Spleen (tissue), 11 donors: Measurements from ENCODE around the gene EPHB6. TPM values are rescaled to one million over a fixed set of nuclear protein-coding genes. Genes with fewer than 3 reads are reported as not detected.

ENCODE experiments used
- DNase-seq: peaks from one replicate; pipeline ENCODE4 v3.0.0-alpha.2; 2020
- H3K27ac ChIP-seq, 8 donors: fragments of 200-600 bp; sonication (generic) in 7 of 8; 1 replicate in 4 of 8; 2 replicates in 4 of 8; pipeline versions ENCODE4 v1.5.0 to v1.8.0; 2016 to 2021; ENCODE audit warnings: inconsistent platforms in 4 of 8, mild to moderate bottlenecking in 4 of 8, moderate library complexity in 1 of 8
- H3K27me3 ChIP-seq, 7 donors: fragments of 200-600 bp; sonication (generic) in 6 of 7; replicated peaks in 1 of 7; 1 replicate in 4 of 7; 2 replicates in 3 of 7; pipeline versions ENCODE4 v1.5.0 to v1.8.0; 2016 to 2021; ENCODE audit warnings: inconsistent platforms in 3 of 7, mild to moderate bottlenecking in 1 of 7
- H3K36me3 ChIP-seq, 6 donors: fragments of 200-600 bp; sonication (generic) in 5 of 6; 1 replicate in 4 of 6; 2 replicates in 2 of 6; pipeline versions ENCODE4 v1.5.0 to v1.8.0; 2016 to 2021; ENCODE audit warnings: inconsistent platforms in 2 of 6
- H3K4me1 ChIP-seq, 6 donors: fragments of 200-600 bp; sonication (generic) in 5 of 6; 1 replicate in 3 of 6; 2 replicates in 3 of 6; pipeline versions ENCODE4 v1.5.0 to v1.8.0; 2016 to 2021; ENCODE audit warnings: inconsistent platforms in 3 of 6
- H3K4me3 ChIP-seq, 8 donors: fragments of 200-600 bp; sonication (generic) in 7 of 8; 1 replicate in 4 of 8; 2 replicates in 4 of 8; pipeline versions ENCODE4 v1.5.0 to v1.8.0; 2016 to 2021; ENCODE audit warnings: inconsistent platforms in 4 of 8, mild to moderate bottlenecking in 4 of 8, moderate library complexity in 2 of 8
- H3K9me3 ChIP-seq, 8 donors: fragments of 200-600 bp; sonication (generic) in 7 of 8; 1 replicate in 4 of 8; 2 replicates in 4 of 8; pipeline versions ENCODE4 v1.5.0 to v1.8.0; 2016 to 2021; ENCODE audit warnings: inconsistent platforms in 4 of 8
- POLR2A ChIP-seq, 3 donors: fragments of 450-650 bp; IDR thresholded peaks; one replicate each; pipeline ENCODE4 v1.5.1; 2017; ENCODE audit warnings: antibody characterized with exemption in 3 of 3, mild to moderate bottlenecking in 1 of 3
- POLR2AphosphoS5 ChIP-seq, 3 donors: sonication (generic); formaldehyde crosslinking; IDR thresholded peaks; one replicate each; pipeline ENCODE4 v1.5.1; 2017; ENCODE audit warnings: antibody characterized with exemption in 3 of 3
- WGBS, 5 donors: extraction: QIAGEN DNeasy Blood & Tissue Kit in 3 of 5; methylation state at CpG; one replicate each; pipeline versions ENCODE4 v1.1.5 to v1.1.7; 2013 to 2018; 5-methylcytosine and 5-hydroxymethylcytosine counted together
- intact Hi-C: fragments of 100-400 bp; cut with DNase I; formaldehyde crosslinking; loops from one replicate; pipeline ENCODE4 v1.15.0; 2023; ENCODE audit warnings: low total_unique reads
- polyA plus RNA-seq, 3 donors: library from polyadenylated mRNA; stranded (reverse); fragments of 200-250 nt; gene quantifications; one replicate each; pipeline ENCODE4 v1.2.1, GENCODE V29; 2013
- total RNA-seq, 7 donors: library from RNA; depleted of rRNA in 3 of 7; stranded (reverse); fragments of >200 nt in 3 of 7; fragmentation: NEBNext Ultra II Directional in 4 of 7; extraction: Animal tissue kit (Norgen Biotek cat#: 25700) in 4 of 7; gene quantifications; one replicate each; pipeline versions ENCODE4 v1.1.0 to v1.2.1, GENCODE V29; 2016 to 2021
- TF ChIP-seq, protein P1 (sequence below), 11 experiments: fragments of 200-600 bp in 7 of 11; fragments of 450-650 bp in 4 of 11; sonication (generic) in 4 of 11; IDR thresholded peaks in 8 of 11; conservative IDR thresholded peaks in 3 of 11; 1 replicate in 7 of 11; 2 replicates in 4 of 11; pipeline versions ENCODE4 v1.4.0 to v1.8.0; 2016 to 2021; ENCODE audit warnings: antibody characterized with exemption in 11 of 11, inconsistent platforms in 4 of 11, mild to moderate bottlenecking in 1 of 11
- donor health status: healthy with polysubstance abuse.
- donor health status: DM: no; HTN: no; CAD: no; lungs with moderate emphysema.
- donor health status: DM: no; HTN: no; CAD: no.
- donor health status: Bipolar disorder and iron deficiency.
- donor health status: healthy.
- donor health status: DM: no; HTN: no; CAD: no.
- donor health status: DM: yes; HTN: yes; CAD: no.

EPHB6 gene
- total and polyA plus RNA-seq, 10 donors = 11.3 to 28.8 (median 13.9) TPM

DNA sequence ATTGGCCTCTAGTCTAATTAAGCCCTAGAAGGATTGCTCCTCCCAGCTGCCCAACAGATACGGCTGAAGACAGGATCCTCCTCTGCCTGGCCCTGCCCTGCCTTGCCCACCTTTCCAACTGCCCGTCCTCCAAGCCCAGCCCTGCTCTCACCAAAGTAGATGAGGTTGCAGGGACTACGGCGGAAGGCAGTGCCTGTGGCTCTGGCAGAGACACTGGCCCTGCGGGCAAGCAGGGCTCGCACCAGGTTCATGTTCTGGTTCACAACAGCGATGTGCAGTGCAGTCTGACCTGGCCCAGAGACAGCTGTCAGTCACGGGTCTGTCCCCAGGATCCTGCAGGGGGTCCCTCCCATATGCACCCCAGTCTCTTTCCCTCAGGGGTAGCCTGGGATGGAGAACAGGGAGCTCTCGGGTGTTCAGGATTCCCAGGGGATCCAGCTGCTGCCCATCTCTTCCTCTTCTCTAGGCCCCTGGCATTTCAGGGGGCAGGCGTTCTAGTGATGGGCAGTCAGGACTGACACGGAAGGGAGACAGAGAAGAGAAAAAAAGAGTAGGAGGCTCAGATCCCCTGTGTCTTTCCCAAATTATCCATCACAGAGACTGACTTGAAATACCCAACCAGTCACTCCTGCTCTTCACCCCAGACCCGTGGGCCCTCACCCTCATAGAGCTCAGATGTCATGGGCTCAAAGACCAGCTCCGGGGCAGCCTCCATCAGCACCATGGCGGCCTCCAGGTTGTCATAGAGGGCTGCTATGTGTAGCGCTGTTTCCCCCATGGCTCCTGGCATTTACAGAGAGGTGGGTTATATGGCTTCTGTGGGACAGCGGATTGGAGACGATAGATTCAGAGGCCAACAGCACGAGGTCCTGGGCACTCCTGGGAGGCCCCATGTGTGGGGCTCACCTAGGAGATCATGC is 22.4 kb downstream of the EPHB6 start:
- no peak overlapping the region for H3K4me3 ChIP-seq
- TF ChIP-seq, protein P1, sequence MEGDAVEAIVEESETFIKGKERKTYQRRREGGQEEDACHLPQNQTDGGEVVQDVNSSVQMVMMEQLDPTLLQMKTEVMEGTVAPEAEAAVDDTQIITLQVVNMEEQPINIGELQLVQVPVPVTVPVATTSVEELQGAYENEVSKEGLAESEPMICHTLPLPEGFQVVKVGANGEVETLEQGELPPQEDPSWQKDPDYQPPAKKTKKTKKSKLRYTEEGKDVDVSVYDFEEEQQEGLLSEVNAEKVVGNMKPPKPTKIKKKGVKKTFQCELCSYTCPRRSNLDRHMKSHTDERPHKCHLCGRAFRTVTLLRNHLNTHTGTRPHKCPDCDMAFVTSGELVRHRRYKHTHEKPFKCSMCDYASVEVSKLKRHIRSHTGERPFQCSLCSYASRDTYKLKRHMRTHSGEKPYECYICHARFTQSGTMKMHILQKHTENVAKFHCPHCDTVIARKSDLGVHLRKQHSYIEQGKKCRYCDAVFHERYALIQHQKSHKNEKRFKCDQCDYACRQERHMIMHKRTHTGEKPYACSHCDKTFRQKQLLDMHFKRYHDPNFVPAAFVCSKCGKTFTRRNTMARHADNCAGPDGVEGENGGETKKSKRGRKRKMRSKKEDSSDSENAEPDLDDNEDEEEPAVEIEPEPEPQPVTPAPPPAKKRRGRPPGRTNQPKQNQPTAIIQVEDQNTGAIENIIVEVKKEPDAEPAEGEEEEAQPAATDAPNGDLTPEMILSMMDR (IDR thresholded peaks at IDR 0.05 in 8 of 11, conservative IDR thresholded peaks at IDR 0.05 in 3 of 11) = no peak
- TF ChIP-seq POLR2A (IDR thresholded peaks at IDR 0.05) = no peak
- TF ChIP-seq POLR2AphosphoS5 (IDR thresholded peaks at IDR 0.05) = no peak
- no peaks in the 10 kb centered on the region for H3K36me3 ChIP-seq
- H3K27ac ChIP-seq = no peak overlapping the region
- peaks cover 0 to 5% (median 0%) of the 10 kb centered on the region in 6 donors for H3K4me1 ChIP-seq
- WGBS, 5 donors = 86 to 91% (median 89%) methylated on average over 18 of the region's 18 CpGs
- intact Hi-C loops = no loop called here
- H3K27me3 ChIP-seq = peaks cover 0 to 18% (median 0%) of the 10 kb centered on the region in 7 donors
- no peak for DNase-seq
- peaks cover 0 to 4% (median 0%) of the 10 kb centered on the region in 8 donors for H3K9me3 ChIP-seq

DNA sequence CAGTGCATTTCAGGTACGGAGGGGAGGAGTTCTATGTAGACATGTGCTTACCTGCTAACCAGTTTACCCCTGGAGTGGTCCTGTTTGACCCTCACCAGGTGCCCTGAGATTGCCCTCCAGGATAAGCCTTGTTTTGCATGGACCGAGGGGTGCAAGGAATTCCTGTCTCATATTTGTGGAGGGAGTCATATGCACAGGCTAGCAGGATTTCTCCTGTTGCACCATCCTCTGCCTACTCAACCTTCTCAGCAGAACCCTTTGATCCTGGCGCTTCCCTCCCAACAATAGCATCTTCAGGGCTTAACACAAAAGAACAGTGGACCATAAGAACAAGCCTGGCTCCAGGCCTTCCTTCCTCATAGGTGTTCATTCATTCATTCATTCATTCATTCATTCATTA is 23.4 kb downstream of the EPHB6 start:
- peaks cover 0 to 5% (median 0%) of the 10 kb centered on the region in 6 donors for H3K4me1 ChIP-seq
- TF ChIP-seq, protein P1 (IDR thresholded peaks at IDR 0.05 in 8 of 11, conservative IDR thresholded peaks at IDR 0.05 in 3 of 11) = no peak
- no peak for TF ChIP-seq POLR2AphosphoS5 (IDR thresholded peaks at IDR 0.05)
- TF ChIP-seq POLR2A (IDR thresholded peaks at IDR 0.05) = no peak
- peaks cover 0 to 4% (median 0%) of the 10 kb centered on the region in 8 donors for H3K9me3 ChIP-seq
- no peaks in the 10 kb centered on the region for H3K36me3 ChIP-seq
- H3K4me3 ChIP-seq = no peak overlapping the region
- no peak overlapping the region for H3K27ac ChIP-seq
- intact Hi-C loops = no loop called here
- DNase-seq = no peak
- peaks cover 0 to 26% (median 0%) of the 10 kb centered on the region in 7 donors for H3K27me3 ChIP-seq
- 76 to 100% (median 94%) methylated on average over 3 of the region's 3 CpGs for WGBS, 5 donors

DNA sequence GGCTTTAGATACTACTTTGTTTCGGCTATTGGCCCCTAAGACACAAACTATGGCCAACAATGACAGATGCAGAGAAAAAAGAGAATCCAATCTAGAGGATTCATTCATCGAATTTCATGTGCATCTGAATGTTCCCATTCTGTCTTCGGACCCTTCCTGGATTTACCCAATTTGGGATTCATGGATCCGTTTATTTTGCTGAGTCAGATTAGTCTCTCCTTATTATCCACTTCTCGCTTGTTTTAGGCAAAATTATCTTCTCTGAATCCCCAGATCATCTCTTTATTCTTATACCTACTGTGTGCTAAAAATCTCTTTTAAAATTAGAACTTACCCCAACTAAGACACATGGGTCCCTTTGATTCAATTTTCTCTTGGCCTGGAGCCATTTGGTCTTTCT is 24.2 kb downstream of the EPHB6 start:
- Histone ChIP-seq H3K4me1 (peaks cover 0 to 5% (median 0%) of the 10 kb centered on the region in 6 donors), H3K36me3 (no peaks in the 10 kb centered on the region), H3K9me3 (peaks cover 0 to 4% (median 0%) of the 10 kb centered on the region in 8 donors), H3K4me3 (no peak overlapping the region), H3K27ac (no peak overlapping the region), H3K27me3 (peaks cover 0 to 30% (median 0%) of the 10 kb centered on the region in 7 donors)
- DNase-seq = no peak
- intact Hi-C loops = no loop called here
- TF ChIP-seq, protein P1 (IDR thresholded peaks at IDR 0.05 in 8 of 11, conservative IDR thresholded peaks at IDR 0.05 in 3 of 11) = no peak
- no peak for TF ChIP-seq POLR2A (IDR thresholded peaks at IDR 0.05)
- no peak for TF ChIP-seq POLR2AphosphoS5 (IDR thresholded peaks at IDR 0.05)
- 83 to 91% (median 89%) methylated on average over 5 of the region's 5 CpGs for WGBS, 5 donors

DNA sequence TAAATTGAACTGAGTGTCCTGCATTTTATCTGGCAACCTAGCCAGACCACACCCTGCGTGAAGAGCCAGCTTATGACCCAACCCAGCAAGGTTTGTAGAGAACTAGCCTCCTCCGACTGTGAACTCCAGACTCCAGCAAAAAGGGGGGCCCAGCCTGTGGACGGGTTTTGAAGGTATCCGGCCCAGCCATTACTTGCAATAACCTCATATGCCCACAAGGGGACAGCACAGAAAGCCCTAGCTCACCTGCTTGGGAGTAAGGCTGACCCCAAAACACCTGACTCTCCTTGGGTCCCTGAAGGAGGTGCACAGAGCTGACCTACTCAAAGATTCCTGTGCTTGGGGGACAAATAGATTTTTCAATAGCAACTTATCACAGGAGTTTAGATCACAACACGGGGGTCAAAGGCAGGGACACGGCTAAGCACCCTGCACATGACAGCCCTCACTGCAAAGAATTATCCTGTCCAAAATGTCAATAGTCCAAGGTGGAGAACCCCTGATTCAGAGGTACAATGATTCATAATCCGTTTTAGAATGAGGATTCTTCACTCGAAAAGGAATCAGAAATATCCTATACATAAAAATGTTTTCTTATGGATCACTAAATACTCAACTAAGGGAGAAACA is 26.1 kb downstream of the EPHB6 start:
- Histone ChIP-seq H3K27me3 (peaks cover 0 to 33% (median 0%) of the 10 kb centered on the region in 7 donors), H3K4me1 (peaks cover 0 to 5% (median 0%) of the 10 kb centered on the region in 6 donors), H3K27ac (no peak overlapping the region), H3K9me3 (no peaks in the 10 kb centered on the region), H3K36me3 (no peaks in the 10 kb centered on the region), H3K4me3 (no peak overlapping the region)
- intact Hi-C loops = no loop called here
- TF ChIP-seq POLR2A (IDR thresholded peaks at IDR 0.05) = no peak
- TF ChIP-seq, protein P1 (IDR thresholded peaks at IDR 0.05 in 8 of 11, conservative IDR thresholded peaks at IDR 0.05 in 3 of 11) = peak; percentile 36 to 83 (median 69)
- no peak for DNase-seq
- 33 to 43% (median 37%) methylated on average over 8 of the region's 8 CpGs for WGBS, 5 donors
